HEK293 (cell line): ENCODE data around the gene AFG1L.

Source experiments
- CTCF ChIA-PET: fragments of 350-600 bp; formaldehyde crosslinking; extraction: SDS; loops from one replicate; lab custom pipeline; 2021; ENCODE audit warnings: antibody characterized with exemption; lab: Yijun Ruan, JAX
- POLR2A ChIA-PET: fragments of 300-600 bp; formaldehyde crosslinking; extraction: SDS; loops from one replicate; lab custom pipeline; 2020; ENCODE audit warnings: antibody characterized with exemption, inconsistent platforms; lab: Yijun Ruan, JAX
- H3K27ac ChIP-seq: fragments of 200-500 bp; sonication (Bioruptor generic); 2 replicates; pipeline ENCODE4 v1.5.1; 2014; ENCODE audit warnings: low read depth, low read length, control low read depth, inconsistent platforms; ENCODE audit errors: extremely low read depth
- H3K36me3 ChIP-seq, 2 experiments: fragments of 200-500 bp in 1 of 2; sonication (Bioruptor generic) in 1 of 2; 1 replicate in 1 of 2; 2 replicates in 1 of 2; pipeline ENCODE4 v1.5.1; 2014 to 2017; ENCODE audit warnings: inconsistent platforms in 2 of 2, low read length in 2 of 2; ENCODE audit not compliant: control insufficient read depth in 2 of 2, insufficient read depth in 1 of 2
- H3K4me1 ChIP-seq: fragments of 200-500 bp; sonication (Bioruptor generic); 2 replicates; pipeline ENCODE4 v1.5.1; 2014; ENCODE audit warnings: mild to moderate bottlenecking, low read length, inconsistent platforms; ENCODE audit not compliant: control insufficient read depth, insufficient read depth
- H3K4me3 ChIP-seq: 2 replicates; pipeline ENCODE4 v1.5.1; 2011; ENCODE audit warnings: low read depth, mild to moderate bottlenecking, control low read depth, low read length, moderate library complexity
- H3K9me3 ChIP-seq: fragments of 200-500 bp; sonication (Bioruptor generic); 2 replicates; pipeline ENCODE4 v1.5.1; 2014; ENCODE audit warnings: low read depth, low read length, inconsistent platforms; ENCODE audit not compliant: control insufficient read depth, insufficient read depth
- FEZF1 ChIP-seq: fragments of 450-650 bp; formaldehyde crosslinking; IDR thresholded peaks from 2 replicates; pipeline ENCODE4 v1.5.1; 2016; ENCODE audit warnings: missing biosample characterization, missing genetic modification characterization
- GLIS1 ChIP-seq: fragments of 450-650 bp; formaldehyde crosslinking; IDR thresholded peaks from 2 replicates; pipeline ENCODE4 v1.5.1; 2016; ENCODE audit warnings: missing biosample characterization, missing genetic modification characterization
- HOXD13 ChIP-seq: sonication (generic); formaldehyde crosslinking; IDR thresholded peaks from 2 replicates; pipeline ENCODE4 v1.8.0; 2022; ENCODE audit warnings: missing genetic modification reagents, borderline replicate concordance
- KLF8 ChIP-seq: fragments of 450-650 bp; formaldehyde crosslinking; IDR thresholded peaks from 2 replicates; pipeline ENCODE4 v1.5.1; 2016; ENCODE audit warnings: missing biosample characterization, missing genetic modification characterization
- OSR2 ChIP-seq: fragments of 450-650 bp; formaldehyde crosslinking; IDR thresholded peaks from 2 replicates; pipeline ENCODE4 v1.5.1; 2016; ENCODE audit warnings: missing biosample characterization, missing genetic modification characterization
- REPIN1 ChIP-seq: fragments of 450-650 bp; formaldehyde crosslinking; IDR thresholded peaks from 2 replicates; pipeline ENCODE4 v1.5.1; 2017; ENCODE audit warnings: missing biosample characterization, missing genetic modification characterization, low read depth
- SCRT2 ChIP-seq: fragments of 450-650 bp; formaldehyde crosslinking; IDR thresholded peaks from 2 replicates; pipeline ENCODE4 v1.5.1; 2016; ENCODE audit warnings: missing biosample characterization, missing genetic modification characterization
- WT1 ChIP-seq: fragments of 450-650 bp; formaldehyde crosslinking; IDR thresholded peaks from 2 replicates; pipeline ENCODE4 v1.5.1; 2016; ENCODE audit warnings: missing biosample characterization, missing genetic modification characterization
- YY2 ChIP-seq: fragments of 450-650 bp; formaldehyde crosslinking; IDR thresholded peaks from 2 replicates; pipeline ENCODE4 v1.5.1; 2016; ENCODE audit warnings: missing biosample characterization, missing genetic modification characterization
- ZNF121 ChIP-seq: fragments of 450-650 bp; formaldehyde crosslinking; IDR thresholded peaks from 2 replicates; pipeline ENCODE4 v1.5.1; 2016; ENCODE audit warnings: missing biosample characterization, missing genetic modification characterization
- ZNF169 ChIP-seq: fragments of 450-650 bp; formaldehyde crosslinking; IDR thresholded peaks from 2 replicates; pipeline ENCODE4 v1.5.1; 2016; ENCODE audit warnings: missing biosample characterization, missing genetic modification characterization
- ZNF24 ChIP-seq: fragments of 450-650 bp; formaldehyde crosslinking; IDR thresholded peaks from 2 replicates; pipeline ENCODE4 v1.5.1; 2016; ENCODE audit warnings: missing biosample characterization, missing genetic modification characterization
- ZNF292 ChIP-seq: fragments of 450-650 bp; formaldehyde crosslinking; IDR thresholded peaks from 2 replicates; pipeline ENCODE4 v1.5.1; 2016; ENCODE audit warnings: low read depth, missing biosample characterization, missing genetic modification characterization, borderline replicate concordance
- ZNF37A ChIP-seq: fragments of 450-650 bp; IDR thresholded peaks from 2 replicates; pipeline ENCODE4 v1.5.1; 2018; ENCODE audit warnings: missing biosample characterization, missing genetic modification characterization
- ZNF549 ChIP-seq: fragments of 450-650 bp; IDR thresholded peaks from 2 replicates; pipeline ENCODE4 v1.5.1; 2018; ENCODE audit warnings: missing biosample characterization, missing genetic modification characterization, mild to moderate bottlenecking, inconsistent platforms, moderate library complexity
- ZNF571 ChIP-seq: fragments of 450-650 bp; formaldehyde crosslinking; IDR thresholded peaks from 2 replicates; pipeline ENCODE4 v1.5.0; 2017; ENCODE audit warnings: missing biosample characterization, missing genetic modification characterization
- ZNF701 ChIP-seq: fragments of 450-650 bp; formaldehyde crosslinking; IDR thresholded peaks from 2 replicates; pipeline ENCODE4 v1.5.1; 2016; ENCODE audit warnings: missing biosample characterization, missing genetic modification characterization
- ZNF76 ChIP-seq: fragments of 450-650 bp; formaldehyde crosslinking; IDR thresholded peaks from 2 replicates; pipeline ENCODE4; 2016; ENCODE audit warnings: low read depth, missing biosample characterization, missing genetic modification characterization, borderline replicate concordance
- ZNF777 ChIP-seq: fragments of 450-650 bp; formaldehyde crosslinking; IDR thresholded peaks from 2 replicates; pipeline ENCODE4 v1.5.1; 2017; ENCODE audit warnings: missing biosample characterization, missing genetic modification characterization, borderline replicate concordance
- ZNF785 ChIP-seq: fragments of 450-650 bp; formaldehyde crosslinking; IDR thresholded peaks from 2 replicates; pipeline ENCODE4 v1.5.1; 2016; ENCODE audit warnings: missing biosample characterization, missing genetic modification characterization
- TF ChIP-seq, protein P1 (sequence below): fragments of 450-650 bp; formaldehyde crosslinking; IDR thresholded peaks from 2 replicates; pipeline ENCODE4; 2016; ENCODE audit warnings: missing biosample characterization, missing genetic modification characterization
- TF ChIP-seq, protein P2 (sequence below): fragments of 450-650 bp; formaldehyde crosslinking; IDR thresholded peaks from 2 replicates; pipeline ENCODE4 v1.5.1; 2017; ENCODE audit warnings: missing biosample characterization, missing genetic modification characterization
- TF ChIP-seq, protein P3 (sequence below): fragments of 450-650 bp; formaldehyde crosslinking; IDR thresholded peaks from 2 replicates; pipeline ENCODE4 v1.5.1; 2016; ENCODE audit warnings: missing biosample characterization, missing genetic modification characterization
- TF ChIP-seq, protein P4 (sequence below): fragments of 450-650 bp; formaldehyde crosslinking; IDR thresholded peaks from 2 replicates; pipeline ENCODE4 v1.5.1; 2016; ENCODE audit warnings: missing biosample characterization, missing genetic modification characterization

The AFG1L gene

DNA sequence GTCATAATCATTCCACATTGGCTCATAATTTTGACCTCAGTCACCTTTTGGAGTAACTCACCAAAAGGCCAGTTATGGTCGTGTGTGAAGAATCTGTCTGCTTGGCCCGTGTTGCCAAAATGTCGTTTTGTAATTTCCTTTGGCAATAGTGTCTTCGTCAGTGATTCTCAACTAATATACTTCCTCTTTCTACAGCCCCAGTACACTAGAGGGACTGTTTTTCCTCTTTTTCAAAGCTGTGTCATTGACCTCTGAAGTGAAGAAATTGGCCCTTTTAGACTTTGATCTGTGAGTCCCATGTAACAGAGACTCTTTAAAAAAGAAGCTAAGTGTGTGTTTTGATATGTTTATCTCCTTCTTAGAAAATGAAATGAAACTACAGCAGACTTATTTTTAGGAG lies 271.0 kb downstream of the AFG1L start (continued):
- TF ChIP-seq, protein P1, sequence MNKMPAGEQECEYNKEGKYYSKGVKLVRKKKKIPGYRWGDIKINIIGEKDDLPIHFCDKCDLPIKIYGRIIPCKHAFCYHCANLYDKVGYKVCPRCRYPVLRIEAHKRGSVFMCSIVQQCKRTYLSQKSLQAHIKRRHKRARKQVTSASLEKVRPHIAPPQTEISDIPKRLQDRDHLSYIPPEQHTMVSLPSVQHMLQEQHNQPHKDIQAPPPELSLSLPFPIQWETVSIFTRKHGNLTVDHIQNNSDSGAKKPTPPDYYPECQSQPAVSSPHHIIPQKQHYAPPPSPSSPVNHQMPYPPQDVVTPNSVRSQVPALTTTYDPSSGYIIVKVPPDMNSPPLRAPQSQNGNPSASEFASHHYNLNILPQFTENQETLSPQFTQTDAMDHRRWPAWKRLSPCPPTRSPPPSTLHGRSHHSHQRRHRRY = no peak
- TF ChIP-seq ZNF24 (tag by site-specific recombination) (no peak), YY2 (tag by site-specific recombination) (no peak), ZNF121 (tag by site-specific recombination) (no peak), SCRT2 (no peak), KLF8 (tag by site-specific recombination) (no peak), WT1 (tag by site-specific recombination) (no peak)

DNA sequence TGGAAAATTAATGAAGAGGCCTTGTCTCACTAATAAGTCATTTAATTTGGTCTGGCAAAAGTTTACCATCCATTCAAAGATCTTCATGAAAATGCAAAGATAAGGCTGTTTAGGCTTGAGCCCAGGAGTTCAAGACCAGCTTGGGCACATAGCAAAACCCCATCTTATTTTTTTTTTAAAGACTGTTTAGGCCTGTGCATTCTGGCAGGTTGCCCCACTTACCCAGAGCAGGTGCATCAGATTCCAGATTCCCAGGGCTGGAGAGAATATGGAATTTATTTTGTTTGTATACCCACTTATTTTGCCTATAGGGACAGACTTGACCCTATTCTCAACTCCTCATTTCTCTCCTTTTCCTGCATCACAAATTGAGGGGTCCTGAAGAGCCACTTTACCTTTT lies 271.6 kb downstream of the AFG1L start:
- Histone ChIP-seq H3K4me3 (no peak overlapping the region), H3K27ac (no peak overlapping the region), H3K9me3 (no peaks in the 10 kb centered on the region)
- no peak for TF ChIP-seq HOXD13 (CRISPR knock-in tag)
- TF ChIP-seq ZNF701 (tag by site-specific recombination) = no peak
- TF ChIP-seq, protein P2, sequence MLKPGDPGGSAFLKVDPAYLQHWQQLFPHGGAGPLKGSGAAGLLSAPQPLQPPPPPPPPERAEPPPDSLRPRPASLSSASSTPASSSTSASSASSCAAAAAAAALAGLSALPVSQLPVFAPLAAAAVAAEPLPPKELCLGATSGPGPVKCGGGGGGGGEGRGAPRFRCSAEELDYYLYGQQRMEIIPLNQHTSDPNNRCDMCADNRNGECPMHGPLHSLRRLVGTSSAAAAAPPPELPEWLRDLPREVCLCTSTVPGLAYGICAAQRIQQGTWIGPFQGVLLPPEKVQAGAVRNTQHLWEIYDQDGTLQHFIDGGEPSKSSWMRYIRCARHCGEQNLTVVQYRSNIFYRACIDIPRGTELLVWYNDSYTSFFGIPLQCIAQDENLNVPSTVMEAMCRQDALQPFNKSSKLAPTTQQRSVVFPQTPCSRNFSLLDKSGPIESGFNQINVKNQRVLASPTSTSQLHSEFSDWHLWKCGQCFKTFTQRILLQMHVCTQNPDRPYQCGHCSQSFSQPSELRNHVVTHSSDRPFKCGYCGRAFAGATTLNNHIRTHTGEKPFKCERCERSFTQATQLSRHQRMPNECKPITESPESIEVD = no peak
- no peak for TF ChIP-seq ZNF549
- no peak for TF ChIP-seq ZNF169
- no peak for TF ChIP-seq ZNF785
- no peak for TF ChIP-seq ZNF777 (tag by site-specific recombination)
- TF ChIP-seq, protein P3, sequence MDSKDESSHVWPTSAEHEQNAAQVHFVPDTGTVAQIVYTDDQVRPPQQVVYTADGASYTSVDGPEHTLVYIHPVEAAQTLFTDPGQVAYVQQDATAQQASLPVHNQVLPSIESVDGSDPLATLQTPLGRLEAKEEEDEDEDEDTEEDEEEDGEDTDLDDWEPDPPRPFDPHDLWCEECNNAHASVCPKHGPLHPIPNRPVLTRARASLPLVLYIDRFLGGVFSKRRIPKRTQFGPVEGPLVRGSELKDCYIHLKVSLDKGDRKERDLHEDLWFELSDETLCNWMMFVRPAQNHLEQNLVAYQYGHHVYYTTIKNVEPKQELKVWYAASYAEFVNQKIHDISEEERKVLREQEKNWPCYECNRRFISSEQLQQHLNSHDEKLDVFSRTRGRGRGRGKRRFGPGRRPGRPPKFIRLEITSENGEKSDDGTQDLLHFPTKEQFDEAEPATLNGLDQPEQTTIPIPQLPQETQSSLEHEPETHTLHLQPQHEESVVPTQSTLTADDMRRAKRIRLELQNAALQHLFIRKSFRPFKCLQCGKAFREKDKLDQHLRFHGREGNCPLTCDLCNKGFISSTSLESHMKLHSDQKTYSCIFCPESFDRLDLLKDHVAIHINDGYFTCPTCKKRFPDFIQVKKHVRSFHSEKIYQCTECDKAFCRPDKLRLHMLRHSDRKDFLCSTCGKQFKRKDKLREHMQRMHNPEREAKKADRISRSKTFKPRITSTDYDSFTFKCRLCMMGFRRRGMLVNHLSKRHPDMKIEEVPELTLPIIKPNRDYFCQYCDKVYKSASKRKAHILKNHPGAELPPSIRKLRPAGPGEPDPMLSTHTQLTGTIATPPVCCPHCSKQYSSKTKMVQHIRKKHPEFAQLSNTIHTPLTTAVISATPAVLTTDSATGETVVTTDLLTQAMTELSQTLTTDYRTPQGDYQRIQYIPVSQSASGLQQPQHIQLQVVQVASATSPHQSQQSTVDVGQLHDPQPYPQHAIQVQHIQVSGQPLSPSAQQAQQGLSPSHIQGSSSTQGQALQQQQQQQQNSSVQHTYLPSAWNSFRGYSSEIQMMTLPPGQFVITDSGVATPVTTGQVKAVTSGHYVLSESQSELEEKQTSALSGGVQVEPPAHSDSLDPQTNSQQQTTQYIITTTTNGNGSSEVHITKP = no peak
- no peak for TF ChIP-seq GLIS1 (tag by site-specific recombination)
- TF ChIP-seq REPIN1 (tag by site-specific recombination) = no peak
- TF ChIP-seq, protein P4, sequence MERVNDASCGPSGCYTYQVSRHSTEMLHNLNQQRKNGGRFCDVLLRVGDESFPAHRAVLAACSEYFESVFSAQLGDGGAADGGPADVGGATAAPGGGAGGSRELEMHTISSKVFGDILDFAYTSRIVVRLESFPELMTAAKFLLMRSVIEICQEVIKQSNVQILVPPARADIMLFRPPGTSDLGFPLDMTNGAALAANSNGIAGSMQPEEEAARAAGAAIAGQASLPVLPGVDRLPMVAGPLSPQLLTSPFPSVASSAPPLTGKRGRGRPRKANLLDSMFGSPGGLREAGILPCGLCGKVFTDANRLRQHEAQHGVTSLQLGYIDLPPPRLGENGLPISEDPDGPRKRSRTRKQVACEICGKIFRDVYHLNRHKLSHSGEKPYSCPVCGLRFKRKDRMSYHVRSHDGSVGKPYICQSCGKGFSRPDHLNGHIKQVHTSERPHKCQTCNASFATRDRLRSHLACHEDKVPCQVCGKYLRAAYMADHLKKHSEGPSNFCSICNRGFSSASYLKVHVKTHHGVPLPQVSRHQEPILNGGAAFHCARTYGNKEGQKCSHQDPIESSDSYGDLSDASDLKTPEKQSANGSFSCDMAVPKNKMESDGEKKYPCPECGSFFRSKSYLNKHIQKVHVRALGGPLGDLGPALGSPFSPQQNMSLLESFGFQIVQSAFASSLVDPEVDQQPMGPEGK (tag by site-specific recombination) = no peak
- no peak for TF ChIP-seq ZNF292 (tag by site-specific recombination)
- TF ChIP-seq ZNF76 (tag by site-specific recombination) = no peak
- no peak for TF ChIP-seq ZNF571 (tag by site-specific recombination)
- no peak for TF ChIP-seq OSR2
- no peak for TF ChIP-seq ZNF37A (tag by site-specific recombination)
- no peak for TF ChIP-seq FEZF1 (tag by site-specific recombination)
- TF ChIP-seq, all 188 proteins: peak for 0
- Histone ChIP-seq H3K36me3 (peaks cover 20 to 51% of the 10 kb centered on the region in 2 experiments), H3K4me1 (peaks cover 24% of the 10 kb centered on the region)
- ChIA-PET POLR2A (no interaction called here), CTCF (interaction anchor here (1.0 to 1.4 kb wide), 2 partner anchors 9 to 25 kb away, joined by 3 to 4 read pairs; no protein-coding TSS in a partner anchor)
